Activated CD4-positive, alpha-beta T cell treated with anti-CD3 and anti-CD28 coated beads, Interleukin-2, amount 50 U/mL, for 4 hours (primary cell): Measurements from ENCODE around the gene MVP.
"Not testable (repeated sequence)": the region's sequence is repeated elsewhere in the genome, so short reads cannot be mapped to it uniquely, and the experiment has no call there.

Experiments used
- DNase-seq, 2 experiments: peaks; one replicate each; pipeline ENCODE4 v3.0.0-alpha.2; 2020

MVP gene

GRCh38 chr16:29815793-29816693 lies 4.2 kb upstream of the MVP start, which contains the start of gene PAGR1:
TSS of gene PAGR1 (plus strand) at chr16:29816152. CDS start at chr16:29816526, 374 bp downstream.
- peak; percentile 98 for DNase-seq

- DNase-seq = peak in 1 of 2 experiments; percentile 37
Observed at GRCh38 chr16:29816694-29817441, 3.4 kb upstream of the MVP start.

DNA sequence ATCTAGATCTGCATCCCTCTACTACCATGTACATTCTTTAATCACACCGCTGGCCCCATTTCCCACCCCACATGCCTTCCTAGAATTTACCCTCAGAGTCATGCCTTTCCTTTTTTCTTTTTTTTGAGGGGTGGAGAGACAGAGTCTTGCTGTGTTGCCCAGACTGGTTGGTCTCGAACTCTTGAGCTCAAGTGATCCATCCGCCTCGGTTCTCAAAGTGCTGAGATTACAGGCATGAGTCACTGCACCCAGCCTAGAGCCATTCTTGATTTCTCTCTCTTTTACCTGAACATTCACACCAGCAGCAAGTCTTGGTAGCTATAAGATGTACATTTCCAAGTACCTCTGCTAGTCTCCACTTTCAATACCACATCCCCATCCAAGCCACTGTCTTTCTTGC lies 2.2 kb upstream of the MVP start:
- no peak for DNase-seq

- no peak for DNase-seq
Observed at GRCh38 chr16:29819506-29819905, 756 bp upstream of the MVP start.

DNA sequence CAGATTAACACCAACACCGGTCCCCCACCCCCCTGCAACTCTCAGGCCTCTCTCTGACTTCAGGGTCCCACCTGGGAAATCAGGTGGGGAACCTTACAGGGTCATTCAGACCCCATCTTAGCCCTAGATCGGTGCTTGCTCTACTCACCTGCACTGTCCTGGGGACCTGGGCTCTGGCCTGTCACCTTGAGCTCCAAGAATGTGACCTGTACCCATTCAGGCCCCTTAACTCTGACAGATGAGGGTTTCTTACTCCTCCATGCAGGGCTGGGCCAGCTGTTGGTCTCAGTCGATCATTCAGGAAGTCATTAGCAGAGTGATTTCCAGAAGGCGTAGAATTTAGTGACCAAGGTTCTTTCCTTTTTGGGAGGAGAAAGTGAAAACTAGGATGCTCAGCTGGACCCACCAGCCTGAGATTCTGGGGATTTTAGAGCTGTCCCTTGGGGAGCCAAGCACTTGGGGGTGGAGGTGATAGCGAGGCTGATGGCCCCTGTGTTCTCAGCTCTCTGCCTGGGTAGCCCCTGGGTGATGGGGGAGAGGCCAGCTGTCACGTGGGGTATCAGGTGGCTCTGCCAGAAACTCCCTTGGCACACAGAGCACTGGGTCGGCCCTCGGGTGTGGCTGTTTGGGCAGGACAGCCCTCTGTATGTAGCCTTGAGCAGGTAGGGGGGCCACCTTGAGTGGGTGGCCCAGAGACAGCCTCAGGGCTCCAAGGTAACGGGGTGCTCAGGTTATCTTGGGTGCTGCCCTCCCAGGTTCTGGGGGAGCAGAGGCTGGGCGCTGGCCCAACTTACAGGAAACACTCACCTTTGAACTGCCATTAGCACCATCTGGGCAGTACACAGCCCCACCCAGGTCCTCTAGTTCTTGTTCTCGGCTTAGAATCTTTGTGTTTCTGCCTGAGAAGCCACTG lies 724 bp downstream of the MVP start:
- no peak for DNase-seq

- DNase-seq = no peak
Observed at GRCh38 chr16:29821643-29822115, 1.4 kb downstream of the MVP start.

DNA sequence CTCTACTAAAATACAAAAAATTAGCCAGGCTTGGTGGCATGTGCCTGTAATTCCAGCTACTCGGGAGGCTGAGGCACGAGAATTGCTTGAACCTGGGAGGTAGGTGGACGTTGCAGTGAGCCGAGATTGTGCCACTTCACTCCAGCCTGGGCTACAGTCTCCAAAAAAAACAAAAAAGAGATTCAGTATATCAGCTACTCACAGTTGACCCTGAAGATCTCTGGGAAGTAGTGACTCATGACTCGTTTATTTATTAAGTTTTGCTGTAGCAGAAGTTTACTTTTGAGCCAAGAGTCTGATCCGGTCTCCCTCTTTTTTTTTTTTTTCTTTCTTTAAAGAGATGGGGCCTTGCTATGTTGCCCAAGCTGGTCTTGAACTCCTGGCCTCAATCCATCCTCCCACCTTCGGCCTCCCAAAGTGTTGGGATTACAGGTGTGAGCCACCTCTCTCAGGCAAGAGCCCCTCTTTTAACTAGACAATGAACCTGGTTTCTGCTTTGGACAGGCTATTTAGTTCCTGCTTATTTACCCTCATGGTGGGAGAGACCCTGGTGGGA lies 4.4 kb downstream of the MVP start:
- no peak for DNase-seq

GRCh38 chr16:29825145-29826044 lies 5.1 kb downstream of the MVP start:
- peak in 1 of 2 experiments; percentile 18 for DNase-seq

- DNase-seq = no peak
Observed at GRCh38 chr16:29826342-29826695, 6.1 kb downstream of the MVP start.

GRCh38 chr16:29830774-29831173 lies 10.5 kb downstream of the MVP start:
- DNase-seq = no peak

DNA sequence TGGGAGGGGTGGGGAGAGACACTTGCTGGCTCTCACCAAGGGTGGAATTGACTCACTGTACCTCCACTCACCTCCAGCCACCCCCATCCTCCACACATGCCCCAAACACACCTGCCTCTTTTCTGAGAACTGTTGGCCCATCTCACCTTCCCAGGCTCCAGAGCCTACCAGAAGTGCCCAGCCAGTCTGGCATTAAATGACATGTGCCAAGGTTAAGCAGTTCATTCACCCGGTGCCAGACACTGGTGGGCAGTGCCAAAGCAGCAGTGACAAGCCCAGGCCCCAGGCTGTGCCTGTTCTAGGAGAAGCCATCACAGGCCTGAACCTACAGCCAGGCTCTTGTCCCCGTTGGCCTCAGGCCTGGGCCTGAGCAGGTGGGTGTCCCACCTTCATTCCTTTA lies 11.2 kb downstream of the MVP start:
- no peak for DNase-seq

- DNase-seq = not testable (repeated sequence)
Observed at GRCh38 chr16:29833219-29833618, 13.0 kb downstream of the MVP start.

GRCh38 chr16:29834079-29834478 lies 13.8 kb downstream of the MVP start:
- DNase-seq = no peak

DNA sequence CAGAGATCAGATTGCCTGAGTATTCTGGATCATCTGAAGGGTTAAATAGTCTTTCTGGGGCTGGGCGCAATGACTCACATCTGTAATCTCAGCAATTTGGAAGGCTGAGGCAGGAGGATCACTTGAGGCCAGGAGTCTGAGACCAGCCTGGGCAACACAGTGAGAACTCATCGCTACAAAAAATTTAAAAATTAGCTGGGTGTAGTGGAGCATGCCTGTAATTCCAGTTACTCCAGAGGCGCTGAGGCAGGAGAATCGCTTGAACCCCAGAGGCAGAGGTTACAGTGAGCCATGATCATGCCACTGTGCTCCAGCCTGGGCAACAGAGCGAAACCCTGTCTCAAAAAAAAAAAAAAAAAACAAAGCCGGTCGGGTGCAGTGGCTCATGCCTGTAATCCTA lies 15.7 kb downstream of the MVP start:
- DNase-seq = no peak

DNA sequence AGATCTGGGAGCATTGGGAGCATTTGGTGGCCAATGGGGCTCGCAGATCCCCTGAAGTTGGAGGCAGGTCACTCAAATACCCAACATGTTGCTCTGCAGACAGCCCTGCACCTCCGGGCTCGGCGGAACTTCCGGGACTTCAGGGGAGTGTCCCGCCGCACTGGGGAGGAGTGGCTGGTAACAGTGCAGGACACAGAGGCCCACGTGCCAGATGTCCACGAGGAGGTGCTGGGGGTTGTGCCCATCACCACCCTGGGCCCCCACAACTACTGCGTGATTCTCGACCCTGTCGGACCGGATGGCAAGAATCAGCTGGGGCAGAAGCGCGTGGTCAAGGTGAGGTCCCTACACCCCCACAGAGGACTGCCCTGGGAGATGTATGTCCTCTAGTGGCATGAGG lies 16.4 kb downstream of the MVP start:
- DNase-seq = no peak

DNA sequence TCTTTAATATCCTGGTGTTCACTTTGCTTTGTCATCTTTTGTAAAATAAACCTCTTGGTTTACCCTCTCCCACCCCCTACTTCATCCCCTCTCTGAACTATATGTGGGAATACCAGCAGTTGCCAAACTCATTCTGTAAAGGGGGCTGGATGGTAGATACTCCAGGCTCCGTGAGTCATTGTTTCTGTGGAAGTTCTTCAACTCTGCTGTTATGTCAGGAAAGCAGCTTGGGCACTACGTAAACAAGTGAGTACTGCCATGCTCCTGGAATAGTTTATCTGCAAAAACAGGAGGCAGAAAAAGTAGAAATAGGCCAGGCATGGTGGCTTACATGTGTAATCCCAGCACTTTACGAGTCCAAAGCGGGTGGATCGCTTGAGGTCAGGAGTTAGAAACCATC lies 17.6 kb downstream of the MVP start:
- DNase-seq = no peak

GRCh38 chr16:29839822-29840221 lies 19.6 kb downstream of the MVP start:
- DNase-seq = no peak

- DNase-seq = no peak
Observed at GRCh38 chr16:29840240-29840639, 20.0 kb downstream of the MVP start.

DNA sequence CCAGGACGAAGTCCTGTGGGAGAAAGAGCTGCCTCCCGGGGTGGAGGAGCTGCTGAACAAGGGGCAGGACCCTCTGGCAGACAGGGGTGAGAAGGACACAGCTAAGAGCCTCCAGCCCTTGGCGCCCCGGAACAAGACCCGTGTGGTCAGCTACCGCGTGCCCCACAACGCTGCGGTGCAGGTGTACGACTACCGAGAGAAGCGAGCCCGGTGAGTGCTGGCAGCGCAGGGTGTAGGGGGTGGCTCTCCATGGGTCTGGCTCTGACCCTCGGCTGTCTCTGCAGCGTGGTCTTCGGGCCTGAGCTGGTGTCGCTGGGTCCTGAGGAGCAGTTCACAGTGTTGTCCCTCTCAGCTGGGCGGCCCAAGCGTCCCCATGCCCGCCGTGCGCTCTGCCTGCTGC lies 21.4 kb downstream of the MVP start:
- DNase-seq = no peak

DNA sequence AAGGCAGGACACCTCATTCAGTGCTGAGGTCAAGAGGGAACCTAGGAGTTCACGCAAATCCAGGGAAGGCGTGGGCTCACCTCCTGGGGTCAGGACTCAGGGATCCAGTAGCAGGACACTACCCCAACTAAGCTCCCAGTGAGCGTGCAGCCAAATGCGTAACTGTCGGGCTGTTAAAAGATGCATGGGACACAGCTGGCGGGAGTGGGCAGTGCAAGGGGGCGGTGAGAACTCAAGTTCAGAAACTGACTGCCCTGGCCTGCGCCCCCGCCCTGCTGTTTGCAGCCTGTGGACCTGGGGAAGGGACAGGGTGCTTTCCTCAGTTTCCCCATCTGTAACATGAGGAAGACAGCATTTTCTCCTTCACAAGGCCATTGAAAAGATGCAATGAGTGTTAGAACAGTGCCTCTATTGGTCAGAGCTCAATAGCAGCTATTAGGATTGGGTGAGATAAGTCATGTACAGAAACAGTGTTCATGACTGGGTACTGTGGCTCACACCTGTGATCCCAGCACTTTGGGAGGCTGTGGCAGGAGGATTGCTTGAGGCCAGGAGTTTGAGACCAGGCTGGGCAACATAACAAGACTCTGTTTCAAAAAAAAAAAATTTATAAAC lies 22.6 kb downstream of the MVP start:
- no peak for DNase-seq

DNA sequence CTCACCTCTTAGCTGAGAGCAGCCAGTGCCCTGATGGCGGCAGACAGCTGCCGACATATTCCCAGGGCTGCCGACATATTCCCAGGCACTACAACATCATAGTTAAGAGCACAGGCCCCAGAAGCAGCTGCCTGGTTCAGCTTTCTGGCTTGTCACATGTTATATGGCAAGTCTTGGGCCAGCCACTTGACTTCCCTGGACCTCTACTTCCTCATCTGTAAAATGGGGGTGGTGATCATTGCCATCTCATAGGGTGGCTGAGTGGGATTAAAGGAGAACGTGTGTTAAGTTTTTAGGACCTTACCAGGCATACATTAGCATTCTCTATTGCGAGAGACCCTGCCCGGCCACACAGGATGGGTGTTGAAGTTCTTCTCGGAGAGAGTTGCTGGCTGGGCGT lies 23.7 kb downstream of the MVP start:
- DNase-seq = no peak
